Parathyroid adenoma (tissue), 2 donors: ENCODE results near the gene CYBRD1.

ENCODE experiments used
- H2AFZ ChIP-seq: fragments of 300-600 bp; sonication (generic); one replicate; pipeline ENCODE4 v1.7.0; 2017; ENCODE audit warnings: antibody characterized with exemption, mild to moderate bottlenecking
- H3K27ac ChIP-seq: fragments of 300-600 bp; sonication (generic); one replicate; pipeline ENCODE4 v1.7.0; 2017
- H3K27me3 ChIP-seq: fragments of 300-600 bp; sonication (generic); one replicate; pipeline ENCODE4 v1.7.0; 2017; ENCODE audit warnings: low read length; ENCODE audit not compliant: control insufficient read depth, insufficient read depth
- H3K36me3 ChIP-seq: fragments of 300-600 bp; sonication (generic); one replicate; pipeline ENCODE4 v1.7.0; 2017; ENCODE audit warnings: low read length; ENCODE audit not compliant: control insufficient read depth, insufficient read depth
- H3K4me1 ChIP-seq: fragments of 300-600 bp; sonication (generic); one replicate; pipeline ENCODE4 v1.7.0; 2017; ENCODE audit warnings: control low read depth
- H3K4me2 ChIP-seq: fragments of 300-600 bp; sonication (generic); one replicate; pipeline ENCODE4 v1.7.0; 2017; ENCODE audit warnings: low read length
- H3K4me3 ChIP-seq: fragments of 300-600 bp; sonication (generic); one replicate; pipeline ENCODE4 v1.7.0; 2017; ENCODE audit warnings: low read depth, low read length
- H3K79me2 ChIP-seq: fragments of 300-600 bp; sonication (generic); one replicate; pipeline ENCODE4 v1.7.0; 2017; ENCODE audit warnings: control low read depth
- H3K9ac ChIP-seq: fragments of 300-600 bp; sonication (generic); one replicate; pipeline ENCODE4 v1.7.0; 2017; ENCODE audit warnings: mild to moderate bottlenecking
- H3K9me3 ChIP-seq: fragments of 300-600 bp; sonication (generic); one replicate; pipeline ENCODE4 v1.7.0; 2017; ENCODE audit warnings: low read length; ENCODE audit not compliant: control insufficient read depth
- CTCF ChIP-seq: fragments of 300-600 bp; sonication (generic); IDR thresholded peaks from one replicate; pipeline ENCODE4 v1.7.0; 2017; ENCODE audit warnings: antibody characterized with exemption, mild to moderate bottlenecking
- donor health status: primary hyperparathyroidism.

The CYBRD1 gene

DNA sequence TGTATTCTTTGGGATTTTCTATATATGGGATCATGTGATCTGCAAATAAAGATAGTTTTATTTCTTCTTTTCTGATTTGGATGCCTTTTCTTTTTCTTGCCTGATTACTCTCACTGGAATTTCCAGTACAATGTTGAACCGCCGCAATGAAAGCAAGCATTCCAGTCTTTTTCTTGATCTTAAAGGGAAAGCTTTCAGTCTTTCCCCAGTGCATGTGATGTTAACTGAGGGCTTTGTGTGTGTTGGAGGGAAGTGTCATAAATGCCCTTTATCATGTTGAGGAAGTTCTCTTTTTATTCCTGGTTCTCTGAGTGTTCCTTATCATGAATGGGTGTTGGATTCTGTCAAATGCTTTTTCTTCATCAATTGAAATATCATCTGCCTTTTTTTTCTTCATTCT, 16.9 kb upstream of the CYBRD1 start:
- Histone ChIP-seq H3K4me1 (no peaks in the 10 kb centered on the region), H2AFZ (no peak overlapping the region), H3K9me3 (no peaks in the 10 kb centered on the region), H3K36me3 (no peaks in the 10 kb centered on the region), H3K27ac (no peak overlapping the region), H3K4me2 (no peak overlapping the region), H3K4me3 (no peak overlapping the region), H3K9ac (no peak overlapping the region), H3K27me3 (no peaks in the 10 kb centered on the region), H3K79me2 (no peaks in the 10 kb centered on the region)
- no peak for TF ChIP-seq CTCF

GRCh38 chr2:171509945-171510731, 12.1 kb upstream of the CYBRD1 start:
- Histone ChIP-seq H3K9me3 (no peaks in the 10 kb centered on the region), H2AFZ (no peak overlapping the region), H3K79me2 (no peaks in the 10 kb centered on the region), H3K36me3 (no peaks in the 10 kb centered on the region), H3K27me3 (no peaks in the 10 kb centered on the region), H3K9ac (no peak overlapping the region), H3K4me2 (no peak overlapping the region), H3K4me1 (no peaks in the 10 kb centered on the region), H3K27ac (no peak overlapping the region), H3K4me3 (no peak overlapping the region)
- no peak for TF ChIP-seq CTCF

GRCh38 chr2:171512014-171512413, 10.3 kb upstream of the CYBRD1 start:
- no peaks in the 10 kb centered on the region for H3K27me3 ChIP-seq
- no peaks in the 10 kb centered on the region for H3K79me2 ChIP-seq
- H3K27ac ChIP-seq: no peak overlapping the region
- no peaks in the 10 kb centered on the region for H3K9me3 ChIP-seq
- no peak overlapping the region for H3K4me3 ChIP-seq
- no peak overlapping the region for H3K4me2 ChIP-seq
- no peaks in the 10 kb centered on the region for H3K36me3 ChIP-seq
- no peak overlapping the region for H2AFZ ChIP-seq
- TF ChIP-seq CTCF: no peak
- H3K4me1 ChIP-seq: no peaks in the 10 kb centered on the region
- H3K9ac ChIP-seq: no peak overlapping the region

DNA sequence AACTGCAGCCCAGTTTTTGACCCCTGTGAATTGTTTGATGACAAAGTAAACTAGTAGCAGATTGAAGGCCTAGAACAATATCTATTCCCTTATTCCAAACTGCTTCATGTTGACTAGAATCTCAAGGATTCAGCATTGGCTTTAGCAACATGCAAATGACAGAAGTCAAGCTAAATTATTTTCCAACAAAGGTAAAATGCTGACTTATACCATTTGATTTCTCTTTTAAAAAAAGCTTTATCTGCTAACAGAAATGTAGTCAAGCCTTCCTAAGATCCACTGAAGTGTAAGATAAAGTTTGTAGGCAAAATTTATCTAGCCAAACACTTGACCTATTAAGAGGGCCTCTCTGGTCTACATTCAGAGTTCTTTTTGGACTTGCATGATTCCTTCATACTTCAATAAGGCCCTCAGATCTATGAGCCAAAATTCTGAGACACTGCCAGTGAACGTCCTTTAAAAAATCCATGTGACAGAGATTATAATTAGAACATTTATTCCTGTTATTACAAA, 9.5 kb upstream of the CYBRD1 start:
- TF ChIP-seq CTCF: no peak
- Histone ChIP-seq H3K4me3 (no peak overlapping the region), H2AFZ (no peak overlapping the region), H3K36me3 (no peaks in the 10 kb centered on the region), H3K27ac (no peak overlapping the region), H3K79me2 (no peaks in the 10 kb centered on the region), H3K4me1 (no peaks in the 10 kb centered on the region), H3K27me3 (no peaks in the 10 kb centered on the region), H3K9ac (no peak overlapping the region), H3K9me3 (no peaks in the 10 kb centered on the region), H3K4me2 (no peak overlapping the region)

- H2AFZ ChIP-seq: no peak overlapping the region
- H3K4me3 ChIP-seq: no peak overlapping the region
- no peak overlapping the region for H3K4me2 ChIP-seq
- H3K4me1 ChIP-seq: no peaks in the 10 kb centered on the region
- no peaks in the 10 kb centered on the region for H3K27me3 ChIP-seq
- H3K79me2 ChIP-seq: no peaks in the 10 kb centered on the region
- H3K9me3 ChIP-seq: no peaks in the 10 kb centered on the region
- no peak overlapping the region for H3K27ac ChIP-seq
- TF ChIP-seq CTCF: no peak
- H3K36me3 ChIP-seq: no peaks in the 10 kb centered on the region
- H3K9ac ChIP-seq: no peak overlapping the region
Observed at GRCh38 chr2:171513719-171514160, 8.5 kb upstream of the CYBRD1 start.
